GM12872 (cell line): Measurements from ENCODE around the gene IGF2BP3.

Experiments
- CTCF ChIP-seq: IDR thresholded peaks from 3 replicates; pipeline ENCODE4 v1.5.1; 2011; ENCODE audit warnings: low read depth, mild to moderate bottlenecking, low read length, moderate library complexity; ENCODE audit not compliant: insufficient read depth

IGF2BP3 gene

GRCh38 chr7:23293500-23294073 lies 176.7 kb downstream of the IGF2BP3 start:
- no peak for TF ChIP-seq CTCF

GRCh38 chr7:23292623-23293022 lies 177.7 kb downstream of the IGF2BP3 start:
- no peak for TF ChIP-seq CTCF

- no peak for TF ChIP-seq CTCF
Observed at GRCh38 chr7:23291957-23292560, 178.2 kb downstream of the IGF2BP3 start.

GRCh38 chr7:23290993-23291392 lies 179.3 kb downstream of the IGF2BP3 start:
- no peak for TF ChIP-seq CTCF

GRCh38 chr7:23287612-23288011 lies 182.7 kb downstream of the IGF2BP3 start:
- TF ChIP-seq CTCF: no peak

- TF ChIP-seq CTCF: no peak
Observed at GRCh38 chr7:23285657-23286646, 184.3 kb downstream of the IGF2BP3 start.

GRCh38 chr7:23284871-23285270 lies 185.4 kb downstream of the IGF2BP3 start:
- TF ChIP-seq CTCF: no peak
